GM12801 (cell line): ENCODE results near the gene SIRPA.

Experiments
- TF ChIP-seq, protein P1 (sequence below): IDR thresholded peaks from one replicate; pipeline ENCODE4 v1.5.1; 2011; ENCODE audit warnings: control low read depth; ENCODE audit not compliant: insufficient read length; ENCODE audit errors: extremely low read depth

The SIRPA gene

GRCh38 chr20:1882026-1882425 is 13.2 kb upstream of the SIRPA start:
- TF ChIP-seq, protein P1, sequence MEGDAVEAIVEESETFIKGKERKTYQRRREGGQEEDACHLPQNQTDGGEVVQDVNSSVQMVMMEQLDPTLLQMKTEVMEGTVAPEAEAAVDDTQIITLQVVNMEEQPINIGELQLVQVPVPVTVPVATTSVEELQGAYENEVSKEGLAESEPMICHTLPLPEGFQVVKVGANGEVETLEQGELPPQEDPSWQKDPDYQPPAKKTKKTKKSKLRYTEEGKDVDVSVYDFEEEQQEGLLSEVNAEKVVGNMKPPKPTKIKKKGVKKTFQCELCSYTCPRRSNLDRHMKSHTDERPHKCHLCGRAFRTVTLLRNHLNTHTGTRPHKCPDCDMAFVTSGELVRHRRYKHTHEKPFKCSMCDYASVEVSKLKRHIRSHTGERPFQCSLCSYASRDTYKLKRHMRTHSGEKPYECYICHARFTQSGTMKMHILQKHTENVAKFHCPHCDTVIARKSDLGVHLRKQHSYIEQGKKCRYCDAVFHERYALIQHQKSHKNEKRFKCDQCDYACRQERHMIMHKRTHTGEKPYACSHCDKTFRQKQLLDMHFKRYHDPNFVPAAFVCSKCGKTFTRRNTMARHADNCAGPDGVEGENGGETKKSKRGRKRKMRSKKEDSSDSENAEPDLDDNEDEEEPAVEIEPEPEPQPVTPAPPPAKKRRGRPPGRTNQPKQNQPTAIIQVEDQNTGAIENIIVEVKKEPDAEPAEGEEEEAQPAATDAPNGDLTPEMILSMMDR: no peak

DNA sequence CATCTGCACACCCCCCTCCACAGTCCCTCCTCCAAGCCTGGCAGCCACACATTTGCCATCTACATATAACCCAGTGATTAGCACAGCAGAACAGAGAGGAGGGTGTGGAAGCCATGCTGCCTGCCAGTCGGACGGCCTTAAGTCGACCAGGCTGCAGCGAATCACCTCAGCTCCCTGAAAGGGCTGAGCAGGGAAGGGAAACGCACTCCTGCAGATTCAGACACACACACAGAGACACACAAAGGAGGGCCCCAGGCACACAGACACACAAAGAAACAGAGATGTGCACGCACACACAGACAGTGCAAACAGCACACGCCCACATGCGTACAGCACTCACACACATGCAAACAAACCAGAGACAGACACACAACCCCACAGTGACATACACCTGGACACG is 11.2 kb upstream of the SIRPA start:
- TF ChIP-seq, protein P1: no peak

DNA sequence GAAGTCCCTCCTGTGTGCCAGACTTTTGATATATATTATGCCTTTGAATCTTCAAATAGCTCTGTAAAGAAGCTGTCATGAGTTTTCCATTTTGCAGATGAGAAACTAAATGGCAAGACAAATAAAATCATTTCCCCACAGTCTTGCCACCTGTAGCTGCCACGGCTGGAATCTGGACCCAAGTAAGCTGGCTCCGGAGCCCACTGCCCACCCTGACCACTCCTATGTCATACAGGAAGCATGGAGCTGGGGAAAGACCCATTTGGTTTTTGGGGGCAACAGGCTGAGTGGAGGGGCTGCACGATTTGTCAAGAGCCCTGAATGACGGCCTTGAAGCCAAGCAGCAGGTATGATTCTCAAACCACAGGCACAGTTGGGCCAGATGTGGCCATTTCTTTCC is 10.0 kb upstream of the SIRPA start:
- TF ChIP-seq, protein P1: no peak

- TF ChIP-seq, protein P1: no peak
Measured at GRCh38 chr20:1885940-1886693, 9.1 kb upstream of the SIRPA start.

DNA sequence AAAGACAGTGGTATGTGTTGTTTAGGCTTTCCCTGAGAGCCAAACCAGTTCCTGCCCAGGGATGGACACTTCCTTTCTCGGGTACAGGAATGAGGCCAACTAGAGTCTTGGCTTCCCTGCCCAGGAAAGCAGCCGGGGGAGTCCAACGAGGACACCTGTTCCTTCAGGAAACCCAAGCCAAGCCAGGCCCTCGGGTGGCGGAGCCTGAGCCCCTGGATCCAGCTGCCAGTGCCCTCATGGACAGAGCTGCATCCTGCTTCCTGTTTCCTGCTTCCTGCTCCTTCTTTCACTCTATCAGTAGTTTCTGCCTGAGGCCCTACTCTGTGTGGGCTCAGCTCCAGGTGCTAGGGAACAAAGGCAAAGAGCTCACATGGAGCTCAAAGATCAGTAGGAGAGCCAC is 7.9 kb upstream of the SIRPA start:
- TF ChIP-seq, protein P1: no peak

- TF ChIP-seq, protein P1: no peak
Measured at GRCh38 chr20:1887756-1888155, 7.5 kb upstream of the SIRPA start.

DNA sequence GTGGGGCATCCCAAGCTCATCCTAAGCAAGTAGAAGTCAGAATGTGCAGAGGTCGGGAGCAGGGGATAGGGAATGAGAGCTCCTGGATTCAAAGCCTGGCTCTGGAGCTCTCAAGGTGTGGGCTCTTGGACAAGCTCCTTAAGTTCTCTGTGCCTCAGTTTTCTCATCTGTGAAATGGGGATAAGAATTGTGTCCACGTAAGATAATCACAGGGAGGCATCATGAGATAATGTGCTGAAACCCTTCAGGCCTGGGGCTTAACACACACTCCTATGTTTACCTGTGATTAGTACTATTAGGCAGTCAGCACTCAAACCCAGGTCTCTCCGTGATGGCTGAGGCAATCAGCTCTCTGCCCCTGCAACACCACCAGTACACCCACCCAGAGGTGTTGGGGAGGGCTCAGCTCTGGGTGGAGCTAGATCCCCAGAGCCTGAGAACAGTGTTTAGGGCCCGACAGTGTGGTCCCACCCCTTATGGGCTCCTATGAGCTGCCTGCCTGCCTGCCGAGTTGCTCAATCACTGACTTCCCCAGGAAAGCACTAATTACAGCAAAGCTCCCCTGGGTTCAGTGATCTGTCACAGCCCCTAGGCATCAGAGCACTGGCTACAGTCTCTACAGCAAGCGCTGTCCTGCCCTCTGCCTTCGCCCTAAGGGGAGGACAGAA is 6.3 kb upstream of the SIRPA start:
- TF ChIP-seq, protein P1: no peak
